GM21717 (cell line): Measurements from ENCODE around the gene COL6A3.
"Not testable (repeated sequence)": the region's sequence is repeated elsewhere in the genome, so short reads cannot be mapped to it uniquely, and the experiment has no call there.

Source experiments
- ATAC-seq: cut with Tn5 transposase; IDR thresholded peaks from one replicate; pipeline ENCODE4 v1.9.1; 2021; ENCODE audit warnings: mild to moderate bottlenecking, moderate library complexity; ENCODE audit not compliant: unreplicated experiment

Gene COL6A3

GRCh38 chr2:237321746-237322145 is 92.2 kb downstream of the COL6A3 start:
- no peak for ATAC-seq

GRCh38 chr2:237320801-237321560 is 93.0 kb downstream of the COL6A3 start:
- ATAC-seq = no peak

GRCh38 chr2:237319887-237320286 is 94.1 kb downstream of the COL6A3 start:
- no peak for ATAC-seq

GRCh38 chr2:237319086-237319820 is 94.7 kb downstream of the COL6A3 start:
- no peak for ATAC-seq

- no peak for ATAC-seq
Observed at GRCh38 chr2:237316339-237316738, 97.6 kb downstream of the COL6A3 start.

GRCh38 chr2:237315829-237316225 is 98.1 kb downstream of the COL6A3 start:
- no peak for ATAC-seq

GRCh38 chr2:237315170-237315828 is 98.7 kb downstream of the COL6A3 start:
- no peak for ATAC-seq

GRCh38 chr2:237314681-237315080 is 99.3 kb downstream of the COL6A3 start:
- no peak for ATAC-seq

- no peak for ATAC-seq
Observed at GRCh38 chr2:237314198-237314597, 99.8 kb downstream of the COL6A3 start.

GRCh38 chr2:237312021-237312755 is 101.8 kb downstream of the COL6A3 start:
- no peak for ATAC-seq

GRCh38 chr2:237310515-237311114 is 103.3 kb downstream of the COL6A3 start:
- ATAC-seq = no peak

- ATAC-seq = no peak
Observed at GRCh38 chr2:237309416-237309815, 104.5 kb downstream of the COL6A3 start.

- no peak for ATAC-seq
Observed at GRCh38 chr2:237309011-237309410, 105.0 kb downstream of the COL6A3 start.

GRCh38 chr2:237307474-237307873 is 106.5 kb downstream of the COL6A3 start:
- ATAC-seq = no peak

GRCh38 chr2:237306787-237307170 is 107.2 kb downstream of the COL6A3 start:
- no peak for ATAC-seq

- no peak for ATAC-seq
Observed at GRCh38 chr2:237306083-237306786, 107.7 kb downstream of the COL6A3 start.

- ATAC-seq = no peak
Observed at GRCh38 chr2:237305579-237305978, 108.4 kb downstream of the COL6A3 start.

GRCh38 chr2:237304763-237305514 is 109.0 kb downstream of the COL6A3 start:
- no peak for ATAC-seq

- not testable (repeated sequence) for ATAC-seq
Observed at GRCh38 chr2:237303244-237303643, 110.7 kb downstream of the COL6A3 start.
